A549 treated with Hydrocortisone at 1 μM for 4 hours (cell line): ENCODE data around the gene SHISA9. TPM values are rescaled to one million over a fixed set of nuclear protein-coding genes. Genes with fewer than 3 reads are reported as not detected.

Source experiments
- total RNA-seq: library from RNA; stranded (reverse); fragments of 200-300 nt; extraction: Qiagen RNA extraction; gene quantifications from 5 replicates; pipeline ENCODE4 v1.2.3, GENCODE V29; 2022

Gene SHISA9
- 0.01 to 0.13 TPM (median 0.07 TPM) in 5 replicates for total RNA-seq

DNA sequence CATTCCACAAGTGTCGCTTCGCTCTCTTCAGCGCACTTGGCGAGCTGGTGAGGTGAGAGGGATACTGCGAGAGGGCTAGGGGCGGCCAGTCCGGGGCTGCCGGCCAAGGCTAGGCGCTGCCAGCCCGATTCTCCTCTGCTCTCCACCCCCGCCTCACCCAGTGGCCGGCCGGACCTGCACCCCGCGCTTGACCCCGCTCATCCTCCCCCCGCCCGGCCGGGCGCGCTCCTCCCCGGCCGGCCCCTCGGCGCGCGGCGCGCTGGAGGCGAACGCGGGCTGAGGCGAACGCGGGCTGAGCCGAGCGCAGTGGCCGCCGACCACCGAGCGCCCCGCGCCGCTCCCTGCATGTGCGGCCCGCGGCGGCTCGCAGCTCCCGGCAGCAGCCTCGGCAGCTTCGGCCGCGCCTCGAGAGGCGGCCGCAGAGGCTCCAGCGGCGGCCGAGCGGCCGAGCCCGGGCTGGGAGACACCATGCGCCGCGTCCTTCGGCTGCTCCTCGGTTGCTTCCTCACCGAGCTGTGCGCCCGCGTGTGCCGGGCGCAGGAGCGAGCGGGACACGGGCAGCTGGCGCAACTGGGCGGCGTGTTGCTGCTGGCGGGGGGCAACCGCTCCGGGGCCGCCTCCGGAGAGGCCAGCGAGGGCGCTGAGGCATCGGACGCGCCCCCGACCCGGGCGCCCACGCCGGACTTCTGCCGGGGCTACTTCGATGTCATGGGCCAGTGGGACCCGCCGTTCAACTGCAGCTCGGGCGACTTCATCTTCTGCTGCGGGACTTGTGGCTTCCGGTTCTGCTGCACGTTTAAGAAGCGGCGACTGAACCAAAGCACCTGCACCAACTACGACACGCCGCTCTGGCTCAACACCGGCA, at the start of gene SHISA9:
TSS of gene SHISA9 (plus strand) at position 2 of the 865 bp plus-strand sequence.

Other genes starting within 250 kb of the SHISA9 start
- 25.6 to 27.6 TPM (median 27.1 TPM) in 5 replicates for gene CPPED1, start 97.7 kb upstream of the SHISA9 start, total RNA-seq